Activated naive CD8-positive, alpha-beta T cell treated with anti-CD3 and anti-CD28 coated beads for 36 hours (primary cell): ENCODE results near the gene ARMH2. TPM values are rescaled to one million over a fixed set of nuclear protein-coding genes. Genes with fewer than 3 reads are reported as not detected.

ENCODE experiments used
- DNase-seq: peaks from one replicate; pipeline ENCODE4 v3.0.0; 2021
- H3K27ac Mint-ChIP-seq: one replicate; pipeline ENCODE4 v1.8.0; 2022; ENCODE audit warnings: mild to moderate bottlenecking, moderate library complexity, mixed read lengths
- H3K27me3 Mint-ChIP-seq: one replicate; pipeline ENCODE4 v1.8.0; 2022; ENCODE audit warnings: mild to moderate bottlenecking, mixed read lengths
- H3K36me3 Mint-ChIP-seq: one replicate; pipeline ENCODE4 v1.8.0; 2021; ENCODE audit warnings: mild to moderate bottlenecking, mixed read lengths
- H3K4me1 Mint-ChIP-seq: one replicate; pipeline ENCODE4 v1.8.0; 2021; ENCODE audit warnings: mixed read lengths
- H3K4me3 Mint-ChIP-seq: one replicate; pipeline ENCODE4 v1.8.0; 2022; ENCODE audit warnings: mild to moderate bottlenecking, moderate library complexity, mixed read lengths
- H3K9me3 Mint-ChIP-seq: one replicate; pipeline ENCODE4 v1.8.0; 2022; ENCODE audit warnings: mixed read lengths
- total RNA-seq, 2 experiments: library from RNA; stranded (reverse); gene quantifications; one replicate each; pipeline ENCODE4 v1.2.3, GENCODE V29; 2021

Gene ARMH2
- total RNA-seq = not detected

- peaks cover 11% of the 10 kb centered on the region for H3K36me3 Mint-ChIP-seq
- H3K27me3 Mint-ChIP-seq = no peaks in the 10 kb centered on the region
- H3K4me3 Mint-ChIP-seq = no peak within 1 kb of the TSS
- no peaks in the 10 kb centered on the region for H3K9me3 Mint-ChIP-seq
- peak within 1 kb of the TSS; percentile 1 for H3K27ac Mint-ChIP-seq
- H3K4me1 Mint-ChIP-seq = peaks cover 23% of the 10 kb centered on the region
- DNase-seq = no peak
Measured at GRCh38 chr6:24798740-24799540, at the start of gene ARMH2. TSS of gene ARMH2 (minus strand) at chr6:24798917. CDS start at chr6:24798857, 60 bp downstream.

DNA sequence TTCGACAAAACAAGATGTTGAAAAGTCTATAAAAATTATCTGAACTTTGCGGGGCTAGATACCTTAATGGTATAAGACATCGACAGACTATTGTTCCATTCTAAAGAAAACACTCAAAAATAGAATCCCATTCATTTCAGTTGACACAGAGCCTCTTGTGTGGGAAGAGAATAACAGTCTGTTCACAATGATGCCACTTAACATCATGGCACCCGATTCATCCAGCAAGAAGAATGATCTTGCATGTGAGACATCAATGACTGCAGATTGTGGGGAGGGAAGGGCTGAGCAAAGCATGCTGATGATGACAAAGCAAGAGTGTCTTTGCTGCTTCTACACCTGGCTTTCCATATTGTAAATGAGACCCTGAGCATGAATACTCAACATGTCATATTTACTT lies 49.7 kb upstream of the ARMH2 start:
- Mint-ChIP-seq H3K27ac (peak overlapping the region; percentile 32), H3K4me1 (peaks cover 26% of the 10 kb centered on the region), H3K9me3 (no peaks in the 10 kb centered on the region), H3K4me3 (no peak overlapping the region), H3K27me3 (no peaks in the 10 kb centered on the region), H3K36me3 (peaks cover 61% of the 10 kb centered on the region)
- DNase-seq = no peak

DNA sequence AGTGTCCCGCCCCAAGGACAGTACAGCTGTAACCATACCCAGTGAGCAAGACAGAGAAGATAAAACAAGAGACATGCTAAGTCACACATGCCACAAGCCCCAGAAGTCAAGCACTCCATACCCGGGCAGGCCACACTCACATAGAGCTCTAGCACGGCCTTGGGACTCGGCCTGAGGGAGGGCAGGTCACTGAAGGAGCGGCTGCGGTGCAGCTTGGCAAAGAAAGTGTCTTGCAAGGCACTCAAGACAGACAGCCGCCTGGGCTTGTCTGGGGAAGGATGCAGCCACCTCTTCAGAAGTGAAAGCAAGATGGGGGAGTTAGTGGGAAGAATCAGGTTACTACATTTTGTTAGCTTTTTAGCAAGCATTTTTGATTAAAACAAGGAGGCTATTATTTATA lies 48.7 kb upstream of the ARMH2 start:
- Mint-ChIP-seq H3K27ac (peak overlapping the region; percentile 30), H3K27me3 (no peaks in the 10 kb centered on the region), H3K4me1 (peaks cover 35% of the 10 kb centered on the region), H3K4me3 (no peak overlapping the region), H3K36me3 (peaks cover 66% of the 10 kb centered on the region), H3K9me3 (no peaks in the 10 kb centered on the region)
- DNase-seq = no peak

GRCh38 chr6:24845578-24845977 lies 46.9 kb upstream of the ARMH2 start:
- peaks cover 74% of the 10 kb centered on the region for H3K36me3 Mint-ChIP-seq
- no peaks in the 10 kb centered on the region for H3K9me3 Mint-ChIP-seq
- H3K27me3 Mint-ChIP-seq = no peaks in the 10 kb centered on the region
- no peak for DNase-seq
- peaks cover 43% of the 10 kb centered on the region for H3K4me1 Mint-ChIP-seq
- H3K27ac Mint-ChIP-seq = peak overlapping the region; percentile 75
- no peak overlapping the region for H3K4me3 Mint-ChIP-seq

- no peak for DNase-seq
- no peak overlapping the region for H3K4me3 Mint-ChIP-seq
- H3K27me3 Mint-ChIP-seq = no peaks in the 10 kb centered on the region
- peaks cover 47% of the 10 kb centered on the region for H3K4me1 Mint-ChIP-seq
- H3K36me3 Mint-ChIP-seq = peaks cover 74% of the 10 kb centered on the region
- H3K9me3 Mint-ChIP-seq = no peaks in the 10 kb centered on the region
- peak overlapping the region; percentile 31 for H3K27ac Mint-ChIP-seq
Measured at GRCh38 chr6:24844903-24845302, 46.2 kb upstream of the ARMH2 start.

DNA sequence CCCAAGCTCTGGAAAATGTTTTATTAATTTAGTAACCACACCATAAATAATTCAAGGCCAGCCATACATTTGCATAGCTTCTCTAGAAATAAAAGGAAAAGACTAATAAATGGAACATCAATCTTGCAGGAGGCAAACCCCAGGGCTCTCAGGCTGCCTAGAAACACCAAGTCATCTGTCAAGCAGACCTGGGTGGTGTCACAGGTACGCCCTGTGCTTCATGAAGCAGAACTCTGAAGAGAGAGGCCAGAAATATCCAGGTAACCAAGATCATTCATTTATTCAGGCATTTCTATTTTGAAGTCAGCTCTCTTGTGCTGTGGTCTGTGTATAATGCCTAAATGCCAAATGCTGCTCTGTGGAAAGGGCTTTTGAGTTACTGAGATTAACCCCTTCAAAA lies 45.3 kb upstream of the ARMH2 start:
- Mint-ChIP-seq H3K27ac (peak overlapping the region; percentile 74), H3K4me1 (peaks cover 54% of the 10 kb centered on the region), H3K27me3 (no peaks in the 10 kb centered on the region), H3K4me3 (no peak overlapping the region), H3K36me3 (peaks cover 76% of the 10 kb centered on the region), H3K9me3 (no peaks in the 10 kb centered on the region)
- no peak for DNase-seq

DNA sequence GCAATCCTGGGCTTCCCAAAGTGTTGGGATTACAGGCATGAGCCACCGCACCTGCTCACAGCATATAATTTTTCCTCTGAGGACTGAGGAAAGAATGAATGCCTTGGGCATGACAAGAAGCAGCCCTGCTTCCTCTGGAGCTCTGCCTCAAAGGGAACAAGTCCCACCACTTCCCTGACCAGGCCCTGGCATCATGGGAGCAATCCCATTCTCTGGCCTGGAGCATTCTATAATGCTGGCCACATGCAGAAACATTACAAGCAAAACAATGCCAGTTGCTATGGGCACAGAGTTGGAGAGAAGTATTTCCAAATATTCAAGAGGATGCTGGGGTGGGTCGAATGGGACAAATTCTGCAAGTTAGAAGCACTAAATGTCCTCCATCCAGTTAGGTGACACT lies 41.5 kb upstream of the ARMH2 start:
- peaks cover 81% of the 10 kb centered on the region for H3K36me3 Mint-ChIP-seq
- H3K4me3 Mint-ChIP-seq = no peak overlapping the region
- DNase-seq = no peak

DNA sequence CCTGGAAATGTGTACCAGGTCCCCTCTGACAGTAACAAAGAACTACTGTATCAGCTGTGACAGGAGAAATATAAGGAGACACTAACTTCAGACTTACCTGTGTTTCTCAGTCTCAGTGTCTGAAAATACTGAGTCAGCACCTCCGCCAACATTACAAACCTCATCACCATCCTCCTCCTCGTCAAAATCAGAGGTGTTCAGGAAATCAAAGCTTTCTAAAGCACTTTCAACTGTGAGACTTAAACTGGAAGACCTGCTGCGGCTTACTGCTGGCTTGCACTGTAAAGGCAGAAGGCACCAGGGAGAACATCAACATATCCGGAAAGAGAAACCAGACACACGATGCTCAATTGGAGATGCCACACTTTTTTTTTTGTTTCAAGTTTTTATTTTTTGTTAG lies 40.3 kb upstream of the ARMH2 start:
- peaks cover 4% of the 10 kb centered on the region for H3K9me3 Mint-ChIP-seq
- H3K4me3 Mint-ChIP-seq = no peak overlapping the region
- H3K27me3 Mint-ChIP-seq = no peaks in the 10 kb centered on the region
- H3K36me3 Mint-ChIP-seq = peaks cover 85% of the 10 kb centered on the region
- DNase-seq = no peak
- peak overlapping the region; percentile 79 for H3K27ac Mint-ChIP-seq
- peaks cover 64% of the 10 kb centered on the region for H3K4me1 Mint-ChIP-seq

More for the DNA sequence above, 41.5 kb upstream of the ARMH2 start:
- peak overlapping the region; percentile 79 for H3K27ac Mint-ChIP-seq
- H3K27me3 Mint-ChIP-seq = no peaks in the 10 kb centered on the region
- peaks cover 2% of the 10 kb centered on the region for H3K9me3 Mint-ChIP-seq
- H3K4me1 Mint-ChIP-seq = peaks cover 64% of the 10 kb centered on the region

GRCh38 chr6:24838081-24838480 lies 39.4 kb upstream of the ARMH2 start:
- Mint-ChIP-seq H3K27ac (peak overlapping the region; percentile 13), H3K4me1 (peaks cover 56% of the 10 kb centered on the region)

GRCh38 chr6:24836109-24836508 lies 37.4 kb upstream of the ARMH2 start:
- H3K27ac Mint-ChIP-seq = peak overlapping the region; percentile 71
- DNase-seq = no peak
- peaks cover 53% of the 10 kb centered on the region for H3K4me1 Mint-ChIP-seq
- no peaks in the 10 kb centered on the region for H3K27me3 Mint-ChIP-seq
- H3K9me3 Mint-ChIP-seq = peaks cover 4% of the 10 kb centered on the region
- H3K4me3 Mint-ChIP-seq = no peak overlapping the region
- H3K36me3 Mint-ChIP-seq = peaks cover 71% of the 10 kb centered on the region

More at GRCh38 chr6:24838081-24838480, 39.4 kb upstream of the ARMH2 start:
- peaks cover 83% of the 10 kb centered on the region for H3K36me3 Mint-ChIP-seq
- H3K4me3 Mint-ChIP-seq = no peak overlapping the region
- H3K9me3 Mint-ChIP-seq = peaks cover 4% of the 10 kb centered on the region
- no peaks in the 10 kb centered on the region for H3K27me3 Mint-ChIP-seq
- DNase-seq = no peak

GRCh38 chr6:24833711-24834386 lies 35.1 kb upstream of the ARMH2 start:
- Mint-ChIP-seq H3K4me1 (peaks cover 39% of the 10 kb centered on the region), H3K27me3 (no peaks in the 10 kb centered on the region)

DNA sequence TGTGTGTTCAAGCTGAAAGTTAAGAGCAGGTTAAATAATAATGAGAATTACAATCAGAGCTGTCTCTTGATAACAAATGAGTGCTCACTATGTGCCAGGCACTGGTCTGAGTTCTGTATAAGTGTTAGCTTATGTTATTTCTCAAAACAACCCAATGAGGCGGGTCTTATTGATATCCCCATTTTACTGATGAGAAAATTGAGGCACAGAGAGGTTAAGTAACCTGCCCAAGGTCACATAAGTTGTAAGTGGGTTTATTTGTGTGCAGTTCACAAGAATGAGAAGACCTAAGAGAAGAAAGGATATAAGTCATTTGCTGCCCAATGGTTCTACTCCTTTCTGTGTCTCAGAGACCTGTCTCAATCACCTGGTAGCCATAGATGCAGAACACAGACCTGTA lies 34.1 kb upstream of the ARMH2 start:
- H3K9me3 Mint-ChIP-seq = peaks cover 4% of the 10 kb centered on the region
- peaks cover 38% of the 10 kb centered on the region for H3K4me1 Mint-ChIP-seq
- H3K36me3 Mint-ChIP-seq = peaks cover 47% of the 10 kb centered on the region
- H3K27me3 Mint-ChIP-seq = no peaks in the 10 kb centered on the region
- H3K4me3 Mint-ChIP-seq = no peak overlapping the region
- peak overlapping the region; percentile 67 for H3K27ac Mint-ChIP-seq
- DNase-seq = no peak

More at GRCh38 chr6:24833711-24834386, 35.1 kb upstream of the ARMH2 start:
- H3K9me3 Mint-ChIP-seq = peaks cover 4% of the 10 kb centered on the region
- peaks cover 55% of the 10 kb centered on the region for H3K36me3 Mint-ChIP-seq
- DNase-seq = no peak
- peak overlapping the region; percentile 43 for H3K27ac Mint-ChIP-seq
- H3K4me3 Mint-ChIP-seq = no peak overlapping the region

GRCh38 chr6:24831771-24832716 lies 33.3 kb upstream of the ARMH2 start:
- H3K9me3 Mint-ChIP-seq = peaks cover 4% of the 10 kb centered on the region
- H3K4me3 Mint-ChIP-seq = no peak overlapping the region
- H3K27me3 Mint-ChIP-seq = no peaks in the 10 kb centered on the region
- H3K36me3 Mint-ChIP-seq = peaks cover 46% of the 10 kb centered on the region
- peak overlapping the region; percentile 81 for H3K27ac Mint-ChIP-seq
- peaks cover 40% of the 10 kb centered on the region for H3K4me1 Mint-ChIP-seq
- no peak for DNase-seq

DNA sequence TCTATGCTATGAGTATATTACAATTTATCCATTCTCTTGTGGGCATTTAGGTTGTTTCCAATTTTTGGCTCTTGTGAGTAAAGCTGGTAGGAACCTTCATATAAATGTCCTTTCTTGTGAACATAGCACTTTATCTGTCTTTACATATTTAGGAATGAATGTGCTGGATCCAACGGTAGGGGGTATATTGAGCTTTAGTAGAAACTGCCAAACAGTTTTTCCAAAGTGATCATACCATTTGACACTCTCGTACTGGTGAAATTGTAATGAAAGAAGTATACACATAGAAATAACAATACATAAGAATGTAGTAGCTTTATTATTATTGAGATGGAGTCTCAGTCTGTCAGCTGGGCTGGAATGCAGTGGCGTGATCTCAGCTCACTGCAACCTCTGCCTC lies 30.9 kb upstream of the ARMH2 start:
- Mint-ChIP-seq H3K27ac (peak overlapping the region; percentile 11), H3K27me3 (no peaks in the 10 kb centered on the region), H3K4me1 (peaks cover 26% of the 10 kb centered on the region), H3K9me3 (peaks cover 3% of the 10 kb centered on the region), H3K4me3 (no peak overlapping the region), H3K36me3 (peaks cover 27% of the 10 kb centered on the region)
- no peak for DNase-seq

GRCh38 chr6:24827970-24828369 lies 29.3 kb upstream of the ARMH2 start:
- Mint-ChIP-seq H3K4me3 (no peak overlapping the region), H3K9me3 (no peaks in the 10 kb centered on the region), H3K27ac (peak overlapping the region; percentile 66), H3K27me3 (no peaks in the 10 kb centered on the region), H3K4me1 (peaks cover 22% of the 10 kb centered on the region), H3K36me3 (peaks cover 21% of the 10 kb centered on the region)
- DNase-seq = no peak
